ENCODE results near the gene GMEB1.
"Not testable (repeated sequence)": the region's sequence is repeated elsewhere in the genome, so short reads cannot be mapped to it uniquely, and the experiment has no call there.

The GMEB1 gene

GRCh38 chr1:28675924-28676257, 7.3 kb downstream of the GMEB1 start:
- DNase-seq: no peak

DNA sequence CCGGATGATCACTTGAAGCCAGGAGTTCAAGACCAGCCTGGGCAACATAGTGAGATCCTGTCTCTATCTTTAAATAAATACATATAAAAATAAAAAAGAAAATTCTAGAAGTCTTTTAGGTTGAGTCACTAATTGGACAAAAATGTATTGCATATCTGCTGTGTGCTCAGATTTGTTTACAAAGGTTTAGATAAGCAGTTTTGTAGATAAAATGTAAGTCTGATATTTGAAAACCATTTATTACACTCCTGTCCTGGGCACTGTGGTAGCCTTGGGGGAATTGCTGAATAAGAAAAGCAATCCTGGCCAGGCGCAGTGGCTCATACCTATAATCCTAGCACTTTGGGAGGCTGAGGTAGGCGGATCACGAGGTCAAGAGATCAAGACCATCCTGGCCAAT, 11.6 kb downstream of the GMEB1 start:
- DNase-seq: no peak

DNA sequence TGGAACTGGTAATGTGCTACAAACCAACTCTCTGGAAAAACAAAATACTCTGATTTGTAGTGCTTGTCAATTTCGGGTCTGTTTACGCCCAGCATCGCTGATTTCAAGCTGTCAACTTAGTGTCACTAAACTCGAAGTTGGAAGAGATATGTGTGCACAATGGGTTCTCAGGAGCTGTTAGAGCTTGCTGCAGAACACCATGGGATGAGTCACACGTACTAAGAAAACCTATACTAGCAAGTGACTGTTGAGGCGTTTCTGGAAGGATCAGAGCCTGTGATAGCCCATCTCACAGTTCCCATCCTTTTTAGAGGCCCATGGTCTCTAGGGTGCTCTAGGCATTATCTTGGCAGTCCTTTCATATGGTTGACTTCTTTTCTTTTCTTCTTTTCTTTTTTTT, 14.3 kb downstream of the GMEB1 start:
- DNase-seq: no peak

DNA sequence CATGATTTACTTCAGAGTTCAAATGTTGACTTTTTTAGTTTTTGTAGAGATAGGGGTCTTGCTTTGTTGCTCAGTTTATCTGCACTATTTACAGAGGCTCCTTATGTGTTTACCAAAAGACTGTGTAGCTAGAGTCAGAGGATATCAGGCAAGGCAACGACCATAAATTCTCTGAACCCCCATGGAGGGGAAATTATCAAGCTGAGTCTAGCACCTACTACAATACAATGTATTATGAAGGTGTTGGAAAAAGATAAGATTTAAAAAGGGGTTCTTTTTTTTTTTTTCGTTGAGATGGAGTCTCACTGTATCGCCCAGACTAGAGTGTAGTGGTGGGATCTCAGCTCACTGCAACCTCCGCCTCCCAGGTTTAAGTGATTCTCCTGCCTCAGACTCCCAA, 16.4 kb downstream of the GMEB1 start:
- DNase-seq: no peak

DNA sequence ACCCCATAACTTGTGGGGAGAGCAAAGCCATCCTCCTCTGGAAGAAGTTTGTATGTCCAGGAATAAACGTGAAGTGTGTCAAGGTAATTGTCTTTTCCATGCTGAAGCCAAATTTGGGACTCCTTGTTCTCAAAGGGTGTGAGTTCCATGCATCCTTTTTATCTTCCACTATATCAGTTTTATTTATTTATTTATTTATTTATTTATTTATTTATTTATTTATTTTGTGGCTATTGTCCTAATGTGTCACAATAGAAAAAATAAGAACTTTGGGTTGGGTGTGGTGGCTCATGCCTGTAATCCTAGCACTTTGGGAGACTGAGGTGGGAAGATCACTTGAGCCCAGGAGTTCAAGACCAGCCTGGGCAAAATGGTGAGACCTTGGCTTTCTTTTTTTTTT, 23.0 kb downstream of the GMEB1 start:
- not testable (repeated sequence) for DNase-seq

DNA sequence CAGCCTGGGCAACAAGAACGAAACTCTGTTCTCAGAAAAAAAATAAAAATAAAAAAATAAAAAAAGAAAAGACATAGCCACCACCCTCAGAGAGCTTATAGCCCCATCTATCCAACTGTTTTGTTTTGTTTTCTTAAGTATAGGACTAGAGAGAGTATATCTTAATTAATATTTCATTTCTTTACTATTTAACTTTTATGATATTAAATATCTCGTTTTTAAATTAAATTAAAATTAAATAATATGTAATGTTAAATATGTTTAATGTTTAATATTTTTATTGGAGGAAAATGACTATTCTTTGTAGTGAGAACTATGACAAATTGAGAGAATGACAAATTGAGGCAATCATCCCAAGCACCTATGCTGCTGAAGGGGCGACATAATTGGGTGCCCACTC, 35.0 kb downstream of the GMEB1 start:
- no peak for DNase-seq

GRCh38 chr1:28716336-28716735, 47.8 kb downstream of the GMEB1 start:
- DNase-seq: no peak

DNA sequence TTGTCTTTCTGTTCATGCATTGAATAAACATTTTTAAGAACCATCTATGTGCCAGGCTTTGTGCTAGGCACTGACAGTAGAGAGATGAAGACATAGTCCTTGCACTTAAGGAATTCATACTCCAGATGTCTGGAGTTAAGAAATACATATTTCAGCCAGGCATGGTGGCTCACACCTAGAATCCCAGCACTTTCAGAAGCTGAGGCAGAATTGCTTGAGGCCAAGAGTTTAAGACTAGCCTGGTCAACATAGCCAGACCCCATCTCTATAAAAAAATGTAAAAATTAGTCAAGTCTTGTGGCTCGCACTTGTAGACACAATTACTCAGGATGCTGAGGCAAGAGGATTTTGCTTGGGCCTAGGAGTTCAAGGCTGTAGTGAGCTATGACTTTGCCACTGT, 49.6 kb downstream of the GMEB1 start:
- no peak for DNase-seq

GRCh38 chr1:28718586-28719331, 50.2 kb downstream of the GMEB1 start:
- DNase-seq: no peak

DNA sequence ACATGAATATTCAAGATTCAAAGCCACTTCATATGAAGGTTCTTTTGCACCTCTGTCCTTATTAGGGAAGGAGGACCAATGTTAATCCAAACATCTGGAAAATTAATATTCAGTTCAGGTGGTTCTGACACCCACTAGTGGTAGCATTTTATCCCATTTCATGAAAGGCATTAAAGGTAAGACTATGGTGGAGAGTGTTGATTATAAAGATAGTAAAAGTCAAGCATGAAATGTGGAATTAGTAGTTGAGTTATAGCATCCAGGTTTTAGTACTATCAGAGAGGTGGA, 50.7 kb downstream of the GMEB1 start:
- DNase-seq: no peak

GRCh38 chr1:28720376-28720775, 51.8 kb downstream of the GMEB1 start:
- no peak for DNase-seq

DNA sequence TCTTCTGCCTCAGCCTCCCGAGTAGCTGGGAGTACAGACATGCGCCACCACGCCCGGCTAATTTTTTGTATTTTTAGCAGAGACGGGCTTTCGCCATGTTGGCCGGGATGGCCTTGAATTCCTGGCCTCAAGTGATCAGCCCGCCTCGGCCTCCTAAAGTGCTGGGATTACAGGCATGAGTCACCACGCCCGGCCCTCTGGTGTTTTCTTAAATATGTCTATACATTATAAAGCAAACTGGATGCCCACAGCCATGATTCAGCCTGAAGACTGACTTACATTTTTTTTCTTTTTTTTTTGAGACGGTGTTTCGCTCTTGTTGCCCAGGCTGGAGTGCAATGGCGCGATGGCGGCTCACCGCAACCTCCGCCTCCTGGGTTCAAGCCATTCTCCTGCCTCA, 53.3 kb downstream of the GMEB1 start:
- not testable (repeated sequence) for DNase-seq

DNA sequence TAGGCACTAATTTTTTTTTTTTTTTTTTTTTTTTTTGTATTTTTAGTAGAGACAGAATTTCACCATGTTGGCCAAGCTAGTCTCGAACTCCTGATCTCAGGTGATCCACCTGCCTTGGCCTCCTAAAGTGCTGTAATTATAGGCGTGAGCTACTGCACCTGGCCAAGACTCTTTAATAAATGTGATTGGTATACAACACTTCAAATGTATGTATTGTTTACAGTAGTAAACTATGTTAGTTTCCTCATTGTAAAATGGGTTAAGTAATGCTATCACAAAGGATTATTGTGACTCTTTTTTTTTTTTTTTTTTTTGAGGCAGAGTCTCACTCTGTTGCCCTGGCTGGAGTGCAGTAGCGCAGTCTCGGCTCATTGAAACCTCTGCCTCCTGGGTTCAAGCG, 56.8 kb downstream of the GMEB1 start:
- DNase-seq: not testable (repeated sequence)

DNA sequence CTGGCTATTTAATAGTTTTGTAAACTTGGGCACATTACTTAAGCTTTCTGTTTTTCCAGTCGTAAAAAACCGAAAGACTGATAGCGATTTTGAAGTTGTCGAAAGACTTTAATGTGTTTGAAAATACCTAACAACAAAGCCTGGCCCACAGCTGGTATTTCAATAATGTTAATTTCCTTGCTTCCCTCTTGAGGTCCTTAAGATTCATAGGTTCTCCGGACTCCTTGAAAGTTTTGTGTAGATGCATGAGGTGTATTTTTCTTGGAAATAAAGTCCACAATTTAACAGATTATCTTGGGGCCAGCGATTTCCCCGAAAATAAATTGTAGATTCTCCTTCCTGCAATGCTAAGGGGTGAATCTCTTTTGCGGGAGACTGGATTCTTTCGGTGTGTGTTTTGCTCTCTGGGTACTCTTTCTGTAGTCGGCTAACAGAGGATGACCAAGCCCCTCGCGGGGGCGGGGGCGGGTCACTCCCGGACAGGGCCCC, 67.4 kb downstream of the GMEB1 start:
- DNase-seq: no peak

GRCh38 chr1:28736450-28737306, 68.1 kb downstream of the GMEB1 start, which contains the start of gene YTHDF2:
TSS of gene YTHDF2 (plus strand) at chr1:28736940. CDS start at chr1:28737121, 181 bp downstream.
- DNase-seq: peak; percentile 99

GRCh38 chr1:28737307-28738132, 68.9 kb downstream of the GMEB1 start:
- DNase-seq: peak; percentile 43

GRCh38 chr1:28740118-28740517, 71.5 kb downstream of the GMEB1 start:
- no peak for DNase-seq

GRCh38 chr1:28744184-28744583, 75.6 kb downstream of the GMEB1 start:
- DNase-seq: no peak

- DNase-seq: no peak
Observed at GRCh38 chr1:28745653-28746173, 77.1 kb downstream of the GMEB1 start.

- no peak for DNase-seq
Observed at GRCh38 chr1:28750330-28750729, 81.7 kb downstream of the GMEB1 start.

GRCh38 chr1:28750771-28751294, 82.2 kb downstream of the GMEB1 start:
- DNase-seq: not testable (repeated sequence)

DNA sequence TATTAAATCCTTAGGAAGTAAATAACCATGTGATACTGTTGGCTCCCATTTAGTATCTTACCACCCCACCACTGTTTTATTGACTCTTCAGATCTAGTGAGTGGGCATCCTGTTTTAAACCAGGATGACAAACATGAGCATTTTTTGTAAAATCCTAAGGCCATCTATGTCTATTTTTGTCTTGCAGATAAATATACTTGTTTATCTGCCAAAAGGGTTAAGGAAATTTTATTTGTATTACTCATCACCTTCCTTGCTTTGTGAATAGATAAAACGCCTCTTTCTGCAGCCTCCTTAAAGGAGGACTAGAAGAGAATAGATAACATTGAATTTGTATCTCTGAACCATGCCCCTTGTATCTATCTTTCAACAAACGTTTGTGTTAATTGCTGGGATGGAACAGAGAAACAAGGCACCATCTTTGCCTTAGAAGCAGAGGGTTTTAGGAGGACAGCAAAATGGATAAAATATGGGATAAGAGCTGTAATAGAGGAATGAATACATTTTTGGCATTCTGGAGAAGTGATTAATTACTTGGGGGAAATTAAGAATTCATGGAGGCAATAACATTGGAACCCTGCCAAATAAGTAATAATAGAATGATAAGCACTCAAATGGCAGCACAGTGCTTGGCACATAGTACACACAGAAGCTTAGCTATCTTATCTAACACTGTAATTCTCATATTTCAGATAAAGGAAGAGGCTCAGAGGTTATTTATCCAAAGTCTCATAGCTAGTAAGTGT, 82.9 kb downstream of the GMEB1 start:
- no peak for DNase-seq

Data from stimulated activated CD4-positive, alpha-beta T cell treated with anti-CD3 and anti-CD28 coated beads, Interleukin-4, amount 100 ng/mL, for 24 hours (primary cell).